ENCODE data around the gene PELI1. TPM values are rescaled to one million over a fixed set of nuclear protein-coding genes. Genes with fewer than 3 reads are reported as not detected.

Gene PELI1
- total RNA-seq, 2 donors from 2014 or later, result 23.4 to 30.7 TPM

DNA sequence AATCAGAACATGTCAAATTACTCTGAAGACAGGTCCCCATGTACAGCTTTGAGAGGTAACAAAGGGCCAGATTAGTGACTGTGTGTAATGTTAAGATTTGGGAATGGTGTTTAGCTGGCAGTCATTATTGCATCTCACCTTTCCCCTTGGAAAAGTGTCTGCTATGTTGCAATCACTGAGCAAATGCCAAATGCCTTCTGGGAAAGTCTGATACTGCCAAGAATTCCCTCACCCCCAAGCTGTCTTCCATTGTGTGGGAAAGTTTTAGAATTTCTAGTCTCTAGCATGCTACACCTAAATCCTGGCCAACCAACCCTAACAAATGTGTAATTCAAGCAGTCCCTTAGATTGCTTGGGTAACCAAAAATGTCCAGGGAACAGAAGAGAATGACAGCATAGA is 13.6 kb upstream of the PELI1 start:
- no peaks in the 10 kb centered on the region for H3K36me3 ChIP-seq
- TF ChIP-seq, protein P1, sequence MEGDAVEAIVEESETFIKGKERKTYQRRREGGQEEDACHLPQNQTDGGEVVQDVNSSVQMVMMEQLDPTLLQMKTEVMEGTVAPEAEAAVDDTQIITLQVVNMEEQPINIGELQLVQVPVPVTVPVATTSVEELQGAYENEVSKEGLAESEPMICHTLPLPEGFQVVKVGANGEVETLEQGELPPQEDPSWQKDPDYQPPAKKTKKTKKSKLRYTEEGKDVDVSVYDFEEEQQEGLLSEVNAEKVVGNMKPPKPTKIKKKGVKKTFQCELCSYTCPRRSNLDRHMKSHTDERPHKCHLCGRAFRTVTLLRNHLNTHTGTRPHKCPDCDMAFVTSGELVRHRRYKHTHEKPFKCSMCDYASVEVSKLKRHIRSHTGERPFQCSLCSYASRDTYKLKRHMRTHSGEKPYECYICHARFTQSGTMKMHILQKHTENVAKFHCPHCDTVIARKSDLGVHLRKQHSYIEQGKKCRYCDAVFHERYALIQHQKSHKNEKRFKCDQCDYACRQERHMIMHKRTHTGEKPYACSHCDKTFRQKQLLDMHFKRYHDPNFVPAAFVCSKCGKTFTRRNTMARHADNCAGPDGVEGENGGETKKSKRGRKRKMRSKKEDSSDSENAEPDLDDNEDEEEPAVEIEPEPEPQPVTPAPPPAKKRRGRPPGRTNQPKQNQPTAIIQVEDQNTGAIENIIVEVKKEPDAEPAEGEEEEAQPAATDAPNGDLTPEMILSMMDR (IDR thresholded peaks at IDR 0.05), result no peak
- no peak for ATAC-seq (ENCODE audit: insufficient number of reproducible peaks, low FRiP score, low read depth)
- H3K4me1 ChIP-seq (ENCODE audit: control insufficient read depth in 1 of 2, low read depth in 2 of 2), result no peaks in the 10 kb centered on the region
- DNase-seq (ENCODE audit: low spot score), result no peak
- no peaks in the 10 kb centered on the region for H3K27me3 ChIP-seq (replicated peaks; ENCODE audit: insufficient read depth)
- H3K4me3 ChIP-seq, result no peak overlapping the region
- no peak overlapping the region for H3K27ac ChIP-seq
- H3K9me3 ChIP-seq, result no peaks in the 10 kb centered on the region

DNA sequence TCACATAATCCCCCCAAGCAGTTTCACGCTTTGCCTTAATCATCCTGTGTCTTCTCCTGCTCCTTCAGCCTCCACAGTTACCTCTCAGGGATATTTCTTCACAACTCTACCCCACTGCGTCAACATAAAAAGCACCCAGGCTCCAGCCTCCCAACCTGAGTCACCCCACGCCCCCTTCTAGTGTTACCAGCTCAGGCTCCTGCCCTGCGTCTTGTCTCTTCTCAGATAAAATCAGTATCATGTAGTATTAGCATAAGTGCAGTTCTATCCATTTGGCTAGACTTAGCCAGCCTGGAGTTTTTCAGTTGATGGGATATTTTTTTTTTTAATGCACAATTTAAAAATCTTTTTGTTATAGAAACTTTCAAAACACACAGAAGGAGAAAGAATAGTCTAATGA is 9.6 kb upstream of the PELI1 start:
- no peaks in the 10 kb centered on the region for H3K36me3 ChIP-seq
- H3K4me1 ChIP-seq (ENCODE audit: control insufficient read depth in 1 of 2, low read depth in 2 of 2), result peaks cover 9 to 12% of the 10 kb centered on the region in 2 donors
- H3K27ac ChIP-seq, result no peak overlapping the region
- TF ChIP-seq, protein P1 (IDR thresholded peaks at IDR 0.05), result no peak
- no peaks in the 10 kb centered on the region for H3K9me3 ChIP-seq
- H3K27me3 ChIP-seq (replicated peaks; ENCODE audit: insufficient read depth), result no peaks in the 10 kb centered on the region
- DNase-seq (ENCODE audit: low spot score) (no peak), ATAC-seq (ENCODE audit: insufficient number of reproducible peaks, low FRiP score, low read depth) (no peak)
- H3K4me3 ChIP-seq, result no peak overlapping the region

DNA sequence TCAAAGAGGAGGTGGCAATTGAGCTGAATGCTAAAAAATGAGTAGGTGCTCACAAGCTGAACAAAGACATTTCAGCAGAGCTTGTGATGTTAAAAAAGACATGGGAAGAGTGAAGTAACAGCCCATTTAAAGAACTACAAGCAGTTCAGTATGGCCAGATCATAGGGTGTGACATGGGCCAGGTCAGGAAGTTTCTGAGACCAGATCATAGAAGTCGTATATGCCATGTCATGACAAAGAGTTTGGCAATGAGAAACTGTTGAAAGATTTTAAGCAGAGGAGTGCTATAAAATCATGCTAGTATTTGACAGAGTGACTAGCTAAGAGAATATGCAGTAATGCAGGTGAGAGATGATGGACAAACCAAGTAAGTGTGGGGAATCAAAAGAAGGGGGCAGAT is 7.3 kb upstream of the PELI1 start:
- Histone ChIP-seq H3K36me3 (no peaks in the 10 kb centered on the region), H3K27me3 (replicated peaks; ENCODE audit: insufficient read depth) (no peaks in the 10 kb centered on the region), H3K4me3 (no peak overlapping the region), H3K4me1 (ENCODE audit: control insufficient read depth in 1 of 2, low read depth in 2 of 2) (peaks cover 9 to 12% of the 10 kb centered on the region in 2 donors), H3K27ac (peak overlapping the region in 1 of 2 donors; percentile 39), H3K9me3 (no peaks in the 10 kb centered on the region)
- ATAC-seq (ENCODE audit: insufficient number of reproducible peaks, low FRiP score, low read depth) (no peak), DNase-seq (ENCODE audit: low spot score) (no peak)
- TF ChIP-seq, protein P1 (IDR thresholded peaks at IDR 0.05), result no peak

DNA sequence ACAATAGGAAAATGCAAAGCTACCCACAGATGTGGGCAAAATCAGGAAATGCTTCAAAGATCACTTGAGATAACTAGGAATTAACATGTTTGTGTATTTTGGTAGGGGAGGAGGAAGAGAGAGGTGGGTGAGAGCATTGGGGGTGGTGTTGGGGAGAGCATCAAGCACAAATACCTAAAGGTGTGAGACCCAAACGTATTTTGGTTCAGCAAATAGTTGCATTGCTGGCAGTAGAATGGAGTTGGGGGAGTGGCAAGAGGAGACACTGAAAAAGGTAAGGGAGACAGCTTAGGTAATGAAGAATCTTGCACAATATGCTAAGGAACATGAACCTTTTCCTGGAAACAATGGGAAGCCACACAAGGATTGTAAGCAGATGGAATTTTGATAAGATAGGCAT is 1.5 kb upstream of the PELI1 start:
- no peaks in the 10 kb centered on the region for H3K9me3 ChIP-seq
- TF ChIP-seq, protein P1 (IDR thresholded peaks at IDR 0.05), result no peak
- no peak overlapping the region for H3K27ac ChIP-seq
- H3K36me3 ChIP-seq, result no peaks in the 10 kb centered on the region
- ATAC-seq (ENCODE audit: insufficient number of reproducible peaks, low FRiP score, low read depth) (no peak), DNase-seq (ENCODE audit: low spot score) (no peak)
- H3K27me3 ChIP-seq (replicated peaks; ENCODE audit: insufficient read depth), result no peaks in the 10 kb centered on the region
- no peak overlapping the region for H3K4me3 ChIP-seq
- H3K4me1 ChIP-seq (ENCODE audit: control insufficient read depth in 1 of 2, low read depth in 2 of 2), result peaks cover 14 to 22% of the 10 kb centered on the region in 2 donors

DNA sequence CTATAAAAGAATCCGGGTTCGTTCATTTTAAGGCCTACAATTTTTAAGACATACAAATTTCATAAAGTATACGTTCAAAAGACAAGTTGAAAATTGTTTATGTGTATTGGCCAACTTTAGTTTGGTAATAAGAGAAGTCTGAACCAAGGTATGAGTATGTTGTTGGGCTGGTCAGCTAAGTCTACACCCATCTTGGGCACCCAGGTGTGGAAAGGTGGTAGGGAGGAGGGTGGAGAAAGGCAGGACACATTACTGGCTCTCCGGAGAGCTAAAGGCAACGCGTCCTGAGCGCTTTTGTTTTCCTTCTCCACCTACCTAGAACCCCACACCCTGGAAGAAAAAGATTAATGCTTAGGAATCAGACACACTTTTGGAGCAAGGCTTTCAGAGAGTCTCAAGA is 899 bp upstream of the PELI1 start:
- Histone ChIP-seq H3K4me3 (no peak overlapping the region), H3K4me1 (ENCODE audit: control insufficient read depth in 1 of 2, low read depth in 2 of 2) (peaks cover 11 to 22% of the 10 kb centered on the region in 2 donors), H3K27me3 (replicated peaks; ENCODE audit: insufficient read depth) (no peaks in the 10 kb centered on the region), H3K9me3 (no peaks in the 10 kb centered on the region), H3K27ac (no peak overlapping the region), H3K36me3 (no peaks in the 10 kb centered on the region)
- TF ChIP-seq, protein P1 (IDR thresholded peaks at IDR 0.05), result no peak
- DNase-seq (ENCODE audit: low spot score) (no peak), ATAC-seq (ENCODE audit: insufficient number of reproducible peaks, low FRiP score, low read depth) (no peak)
